Rectal smooth muscle tissue (tissue), 1 donor: ENCODE measurements around the gene DISC1.
"Not testable (repeated sequence)": the region's sequence is repeated elsewhere in the genome, so short reads cannot be mapped to it uniquely, and the experiment has no call there.

Experiments used
- H3K27ac ChIP-seq: one replicate; pipeline ENCODE4 v1.7.0; 2013; ENCODE audit warnings: low read depth, low read length, inconsistent platforms
- H3K27me3 ChIP-seq: one replicate; pipeline ENCODE4 v1.7.0; 2013; ENCODE audit warnings: low read length; ENCODE audit not compliant: control insufficient read depth, insufficient read depth
- H3K36me3 ChIP-seq: one replicate; pipeline ENCODE4 v1.7.0; 2013; ENCODE audit warnings: low read length; ENCODE audit not compliant: control insufficient read depth, insufficient read depth
- H3K4me1 ChIP-seq: one replicate; pipeline ENCODE4 v1.7.0; 2013; ENCODE audit warnings: low read length; ENCODE audit not compliant: control insufficient read depth, insufficient read depth
- H3K4me3 ChIP-seq: one replicate; pipeline ENCODE4 v1.7.0; 2013; ENCODE audit warnings: low read length
- H3K9ac ChIP-seq: one replicate; pipeline ENCODE4 v1.7.0; 2013; ENCODE audit warnings: low read length

DISC1 gene

DNA sequence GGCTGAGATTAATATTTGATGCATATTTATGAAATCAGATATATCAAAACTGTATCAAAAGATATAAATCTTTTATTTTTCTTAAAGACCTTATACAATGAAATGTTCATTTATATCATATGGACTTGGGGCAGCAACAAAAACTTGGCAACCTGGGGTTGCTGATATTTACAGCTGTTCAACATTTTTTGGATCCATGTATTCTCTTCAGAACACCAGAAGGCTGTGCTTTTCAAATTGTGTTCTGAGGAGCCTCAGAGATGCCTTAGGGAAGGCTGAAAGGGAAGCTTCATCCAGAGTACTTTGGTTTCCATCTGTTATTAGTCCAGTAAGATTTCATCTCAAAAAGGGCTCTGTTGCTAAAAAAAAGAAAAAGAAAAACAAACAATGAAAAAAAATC is 94.8 kb downstream of the DISC1 start:
- Histone ChIP-seq H3K4me3 (no peak overlapping the region), H3K9ac (no peak overlapping the region), H3K27me3 (no peaks in the 10 kb centered on the region), H3K4me1 (no peaks in the 10 kb centered on the region), H3K36me3 (no peaks in the 10 kb centered on the region), H3K27ac (no peak overlapping the region)

DNA sequence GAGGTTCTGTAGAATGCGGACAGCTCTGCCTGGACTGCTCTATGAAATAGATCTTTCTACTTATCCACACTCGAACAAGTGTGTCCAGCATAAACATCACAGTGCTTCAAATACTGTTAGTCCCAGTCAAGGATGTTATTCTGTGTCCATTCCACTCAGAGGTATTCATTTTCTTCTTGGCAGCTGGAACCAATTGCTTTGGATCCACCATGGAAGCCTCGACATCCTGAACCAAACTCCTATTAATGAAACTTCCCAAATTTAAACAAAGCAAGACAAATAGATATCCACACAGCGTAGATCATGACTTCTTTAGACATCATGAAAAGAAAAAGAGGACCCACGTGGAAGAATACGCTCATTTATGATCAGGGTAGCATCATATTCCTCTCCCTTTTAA is 95.8 kb downstream of the DISC1 start:
- Histone ChIP-seq H3K4me1 (no peaks in the 10 kb centered on the region), H3K4me3 (no peak overlapping the region), H3K9ac (no peak overlapping the region), H3K36me3 (no peaks in the 10 kb centered on the region), H3K27ac (no peak overlapping the region), H3K27me3 (no peaks in the 10 kb centered on the region)

DNA sequence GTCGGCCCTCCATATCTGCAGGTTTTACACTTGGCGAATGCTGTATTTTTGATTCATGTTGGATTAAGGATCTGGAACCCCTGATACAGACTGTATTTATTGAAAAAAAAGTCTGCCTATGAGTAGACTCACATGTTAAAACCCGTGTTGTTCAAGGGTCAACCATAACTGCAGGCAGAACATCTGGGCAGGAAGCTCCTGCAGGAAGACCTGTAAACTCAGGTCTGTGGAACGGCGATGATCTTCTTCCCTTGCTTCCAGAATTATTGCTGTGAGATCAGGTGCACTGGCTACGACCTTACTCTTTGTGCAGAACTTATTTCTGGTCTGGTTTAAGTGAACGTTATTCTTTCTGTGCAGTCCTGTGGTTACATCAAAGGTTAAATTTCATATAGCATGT is 96.6 kb downstream of the DISC1 start:
- Histone ChIP-seq H3K36me3 (no peaks in the 10 kb centered on the region), H3K4me1 (no peaks in the 10 kb centered on the region), H3K4me3 (no peak overlapping the region), H3K9ac (no peak overlapping the region), H3K27me3 (no peaks in the 10 kb centered on the region), H3K27ac (no peak overlapping the region)

DNA sequence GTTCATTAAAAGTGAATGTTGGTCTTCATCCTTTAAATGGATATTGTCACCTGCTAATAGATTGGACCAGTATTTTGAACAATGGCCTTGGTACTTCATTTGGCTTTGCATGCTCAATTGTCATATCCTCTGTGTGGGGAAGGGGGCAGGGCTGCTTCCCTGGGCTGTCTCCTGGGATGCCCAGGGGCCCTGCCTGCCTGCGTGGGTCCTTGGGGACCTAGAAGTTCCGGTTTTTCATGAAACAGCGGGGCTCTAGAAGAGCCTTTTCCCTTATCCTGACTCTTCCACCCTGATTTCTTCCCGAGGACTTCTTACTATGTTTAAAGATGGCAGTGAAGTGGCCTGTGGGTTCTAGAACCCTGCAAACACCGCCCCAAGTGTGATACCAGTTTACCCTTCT is 97.5 kb downstream of the DISC1 start:
- Histone ChIP-seq H3K4me3 (no peak overlapping the region), H3K27me3 (no peaks in the 10 kb centered on the region), H3K27ac (no peak overlapping the region), H3K9ac (no peak overlapping the region), H3K36me3 (no peaks in the 10 kb centered on the region), H3K4me1 (no peaks in the 10 kb centered on the region)

DNA sequence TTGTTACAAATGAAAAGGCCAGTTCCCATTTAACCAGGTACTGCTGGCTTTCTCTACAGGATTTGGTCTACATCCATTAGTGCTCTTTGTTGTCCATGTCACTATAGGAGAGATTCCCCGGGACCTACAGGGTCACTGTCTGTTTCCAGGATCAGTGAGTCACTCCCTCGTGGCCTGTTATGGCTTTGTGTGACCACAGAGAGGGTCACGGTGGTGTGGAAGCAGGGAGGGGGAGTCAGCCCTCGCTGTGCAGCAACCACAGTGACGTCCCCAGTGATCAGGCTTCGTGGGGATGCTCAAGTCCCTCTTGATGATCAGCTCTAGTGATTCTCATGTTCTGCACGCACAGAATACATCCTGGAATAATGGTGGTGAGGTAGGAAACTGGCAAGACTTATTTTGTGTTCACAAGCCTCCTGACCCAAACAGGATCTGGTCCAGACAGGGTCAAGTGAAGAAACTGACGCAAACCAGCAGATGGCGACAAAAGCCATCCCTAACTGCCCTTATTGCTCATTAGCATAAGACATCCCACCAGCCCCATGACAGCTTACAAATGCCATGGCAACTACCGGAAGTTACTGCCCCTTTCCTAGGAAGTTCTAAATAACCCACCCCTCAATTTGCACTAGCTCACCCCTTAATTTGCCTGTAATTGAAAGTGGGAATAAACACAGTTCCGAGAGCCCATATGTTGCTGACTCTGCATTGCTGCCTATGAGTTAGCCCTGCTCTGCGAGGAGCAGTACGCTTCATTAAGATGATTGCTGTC is 98.5 kb downstream of the DISC1 start:
- Histone ChIP-seq H3K4me1 (no peaks in the 10 kb centered on the region), H3K4me3 (no peak overlapping the region), H3K27ac (no peak overlapping the region), H3K9ac (no peak overlapping the region), H3K36me3 (no peaks in the 10 kb centered on the region), H3K27me3 (no peaks in the 10 kb centered on the region)

DNA sequence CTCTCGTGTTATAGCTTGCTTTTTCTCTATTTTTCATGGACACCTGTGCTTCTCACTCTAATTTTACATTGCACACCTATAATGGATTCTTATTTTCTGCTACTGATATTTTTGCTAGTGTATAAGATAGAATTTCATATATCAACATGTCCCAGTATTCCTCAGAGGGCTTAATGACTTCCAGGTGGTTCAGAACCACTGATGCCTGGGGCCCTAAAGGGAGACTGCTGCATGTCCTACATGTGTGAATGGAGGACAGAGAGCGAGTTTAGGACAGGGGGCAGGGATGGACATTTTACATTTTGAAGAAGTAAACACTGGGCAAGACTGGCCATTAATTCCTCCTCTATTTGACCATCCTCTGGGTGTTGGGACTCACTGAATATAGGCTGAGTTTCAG is 100.6 kb downstream of the DISC1 start:
- Histone ChIP-seq H3K4me3 (no peak overlapping the region), H3K4me1 (no peaks in the 10 kb centered on the region), H3K9ac (no peak overlapping the region), H3K27me3 (no peaks in the 10 kb centered on the region), H3K36me3 (no peaks in the 10 kb centered on the region), H3K27ac (no peak overlapping the region)

DNA sequence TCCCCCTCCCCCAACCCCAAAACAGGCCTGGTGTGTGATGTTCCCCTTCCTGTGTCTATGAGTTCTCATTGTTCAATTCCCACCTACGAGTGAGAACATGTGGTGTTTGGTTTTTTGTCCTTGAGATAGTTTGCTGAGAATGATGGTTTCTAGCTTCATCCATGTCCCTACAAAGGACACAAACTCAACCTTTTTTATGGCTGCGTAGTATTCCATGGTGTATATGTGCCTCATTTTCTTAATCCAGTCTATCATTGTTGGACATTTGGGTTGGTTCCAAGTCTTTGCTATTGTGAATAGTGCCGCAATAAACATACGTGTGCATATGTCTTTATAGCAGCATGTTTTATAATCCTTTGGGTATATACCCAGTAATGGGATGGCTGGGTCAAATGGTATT is 102.4 kb downstream of the DISC1 start:
- H3K4me3 ChIP-seq, H3K27ac ChIP-seq, H3K4me1 ChIP-seq, H3K27me3 ChIP-seq, H3K36me3 ChIP-seq, H3K9ac ChIP-seq: not testable (repeated sequence)

DNA sequence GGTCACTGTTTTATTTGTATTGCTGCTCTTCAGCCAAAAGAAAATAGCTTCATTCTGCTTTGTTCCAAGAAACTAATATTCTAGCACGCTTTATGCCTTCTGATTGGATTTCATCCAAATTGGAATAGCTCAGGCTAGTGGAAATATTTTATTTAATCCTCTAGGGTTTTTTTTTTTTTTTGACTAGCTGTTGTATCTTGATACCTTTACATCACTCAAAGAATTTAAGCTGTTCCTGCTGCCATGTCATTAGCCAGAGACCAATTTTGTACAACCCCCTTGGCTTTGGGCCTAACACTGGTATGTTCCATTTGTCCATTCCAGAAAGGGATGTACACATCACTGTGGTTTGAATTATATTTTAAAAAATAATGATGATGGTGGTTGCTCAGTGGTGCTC is 103.0 kb downstream of the DISC1 start:
- Histone ChIP-seq H3K4me3 (no peak overlapping the region), H3K36me3 (no peaks in the 10 kb centered on the region), H3K4me1 (no peaks in the 10 kb centered on the region), H3K27me3 (no peaks in the 10 kb centered on the region), H3K9ac (no peak overlapping the region), H3K27ac (no peak overlapping the region)

DNA sequence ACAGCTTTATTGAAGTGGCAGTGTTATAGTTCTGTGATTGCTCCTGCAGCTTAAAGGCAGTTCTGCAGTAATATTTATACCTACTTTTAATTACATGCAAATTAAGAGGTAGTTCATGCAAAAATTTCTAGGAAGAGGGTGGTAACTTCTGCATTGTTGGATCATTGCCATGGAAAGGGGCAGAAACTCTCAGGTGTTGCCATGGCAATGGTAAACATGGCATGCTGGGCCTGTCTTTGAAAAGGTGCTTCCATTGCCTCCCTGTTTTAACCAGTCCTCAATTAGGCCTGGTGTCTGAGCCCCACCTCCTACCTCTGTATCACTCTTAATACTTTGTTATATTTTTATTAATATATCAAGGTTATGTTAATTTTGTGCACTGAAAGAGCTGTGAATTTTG is 104.7 kb downstream of the DISC1 start:
- Histone ChIP-seq H3K4me1 (no peaks in the 10 kb centered on the region), H3K27me3 (no peaks in the 10 kb centered on the region), H3K36me3 (no peaks in the 10 kb centered on the region), H3K27ac (no peak overlapping the region), H3K4me3 (no peak overlapping the region), H3K9ac (no peak overlapping the region)

DNA sequence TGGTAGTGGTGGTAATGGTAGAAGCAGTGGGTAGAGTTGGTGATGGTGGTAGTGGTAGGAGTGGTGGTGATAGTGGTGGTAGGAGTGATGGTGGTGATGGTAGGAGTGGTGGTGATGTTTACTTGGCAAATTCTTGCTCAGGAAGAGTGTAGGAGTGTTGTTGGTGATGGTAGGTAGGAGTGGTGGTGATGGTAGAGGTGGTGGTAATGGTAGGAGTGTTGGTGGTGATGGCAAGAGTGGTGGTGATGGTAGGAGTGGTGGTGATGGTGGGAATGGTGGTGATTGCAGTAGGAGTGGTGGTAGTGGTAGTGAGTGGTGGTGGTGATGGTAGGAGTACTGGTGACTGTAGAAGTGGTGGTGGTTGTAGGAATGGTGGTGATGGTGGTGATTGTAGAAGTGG is 106.5 kb downstream of the DISC1 start:
- H3K4me1 ChIP-seq, result no peaks in the 10 kb centered on the region
- no peak overlapping the region for H3K4me3 ChIP-seq
- H3K27me3 ChIP-seq, result no peaks in the 10 kb centered on the region
- H3K27ac ChIP-seq, result no peak overlapping the region
- H3K9ac ChIP-seq, result no peak overlapping the region
- H3K36me3 ChIP-seq, result no peaks in the 10 kb centered on the region

DNA sequence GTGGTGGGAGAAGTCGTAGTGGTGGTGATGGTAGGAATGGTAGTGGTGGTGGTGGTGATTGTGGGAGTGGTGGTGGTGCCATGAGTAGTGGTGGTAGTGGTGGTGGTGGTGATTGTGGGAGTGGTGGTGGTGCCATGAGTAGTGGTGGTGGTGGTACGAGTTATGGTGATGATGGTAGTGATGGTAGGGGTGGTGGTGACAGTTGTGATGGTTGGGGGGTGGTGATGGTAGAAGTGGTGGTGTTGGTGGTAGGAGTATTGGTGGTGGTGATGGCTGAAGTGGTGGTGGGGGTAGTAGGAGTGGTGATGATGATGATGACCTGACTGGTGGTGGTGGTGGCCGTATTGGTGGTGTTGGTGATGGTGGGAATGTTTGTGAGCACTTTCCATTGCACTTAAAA is 107.1 kb downstream of the DISC1 start:
- H3K4me1 ChIP-seq, result no peaks in the 10 kb centered on the region
- H3K36me3 ChIP-seq, result no peaks in the 10 kb centered on the region
- H3K27ac ChIP-seq, result no peak overlapping the region
- H3K27me3 ChIP-seq, result no peaks in the 10 kb centered on the region
- H3K9ac ChIP-seq, result no peak overlapping the region
- no peak overlapping the region for H3K4me3 ChIP-seq

DNA sequence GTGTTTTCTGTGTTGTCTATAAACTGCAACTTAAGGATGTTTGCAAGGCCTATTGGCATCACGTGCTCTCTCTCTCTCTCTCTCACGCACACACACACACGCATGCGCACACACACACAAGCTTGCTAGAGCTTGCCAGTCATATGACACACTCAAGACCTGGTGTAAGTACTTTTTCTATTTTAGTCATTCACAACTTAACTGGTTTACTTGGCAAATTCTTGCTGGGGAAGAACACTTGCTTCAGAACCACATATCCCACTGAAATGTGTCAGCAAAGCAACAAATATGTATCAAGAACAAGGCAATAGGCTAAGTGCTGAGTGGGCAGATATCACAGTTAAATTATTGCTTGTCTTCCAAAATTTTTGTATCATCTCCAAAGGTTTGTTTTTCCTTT is 107.8 kb downstream of the DISC1 start:
- Histone ChIP-seq H3K27ac (no peak overlapping the region), H3K9ac (no peak overlapping the region), H3K36me3 (no peaks in the 10 kb centered on the region)

DNA sequence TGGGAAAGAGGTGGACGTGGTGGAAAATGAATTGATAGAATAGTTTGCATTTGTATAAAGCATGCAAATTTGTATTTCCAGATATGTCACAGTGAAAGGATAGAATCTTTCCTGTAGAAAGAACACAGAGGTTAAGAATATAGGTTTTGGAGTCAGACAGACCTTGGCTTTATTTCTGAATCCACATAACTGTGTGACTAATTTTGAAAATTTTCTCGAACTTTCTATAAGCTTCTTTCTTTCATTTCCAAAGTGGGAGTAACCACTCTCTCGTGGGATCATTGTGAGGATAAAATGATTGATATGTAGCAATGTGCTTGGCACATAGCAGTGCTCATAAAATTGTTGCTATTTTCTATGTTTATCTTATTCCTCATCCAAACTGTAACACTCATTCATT is 108.8 kb downstream of the DISC1 start:
- no peak overlapping the region for H3K9ac ChIP-seq
- H3K27me3 ChIP-seq, result no peaks in the 10 kb centered on the region
- H3K4me1 ChIP-seq, result no peaks in the 10 kb centered on the region
- H3K27ac ChIP-seq, result no peak overlapping the region
- H3K36me3 ChIP-seq, result no peaks in the 10 kb centered on the region
- no peak overlapping the region for H3K4me3 ChIP-seq

More for the DNA sequence above, 107.8 kb downstream of the DISC1 start:
- no peak overlapping the region for H3K4me3 ChIP-seq
- H3K4me1 ChIP-seq, result no peaks in the 10 kb centered on the region
- no peaks in the 10 kb centered on the region for H3K27me3 ChIP-seq
